HEK293T (cell line): ENCODE data around the gene TFEC.

Experiments
- ARNT ChIP-seq: fragments of 450-650 bp; IDR thresholded peaks from 2 replicates; pipeline ENCODE4 v1.6.1; 2017; ENCODE audit warnings: mild to moderate bottlenecking
- BHLHE40 ChIP-seq: fragments of 450-650 bp; IDR thresholded peaks from 2 replicates; pipeline ENCODE4 v1.6.1; 2016; ENCODE audit warnings: mild to moderate bottlenecking, moderate library complexity, borderline replicate concordance
- CTBP1 ChIP-seq: fragments of 450-650 bp; IDR thresholded peaks from 2 replicates; pipeline ENCODE4 v1.6.1; 2016; ENCODE audit warnings: borderline replicate concordance
- FOXA1 ChIP-seq: fragments of 450-650 bp; IDR thresholded peaks from 2 replicates; pipeline ENCODE4 v1.6.1; 2016; ENCODE audit warnings: mild to moderate bottlenecking
- FOXM1 ChIP-seq: fragments of 450-650 bp; IDR thresholded peaks from 2 replicates; pipeline ENCODE4 v1.6.1; 2017; ENCODE audit warnings: mild to moderate bottlenecking, borderline replicate concordance
- SP1 ChIP-seq: fragments of 450-650 bp; IDR thresholded peaks from 2 replicates; pipeline ENCODE4 v1.6.1; 2017
- SUZ12 ChIP-seq: fragments of 450-650 bp; IDR thresholded peaks from 2 replicates; pipeline ENCODE4 v1.6.1; 2016; ENCODE audit warnings: mild to moderate bottlenecking
- TF ChIP-seq, protein P1 (sequence below): fragments of 450-650 bp; IDR thresholded peaks from 2 replicates; pipeline ENCODE4 v1.6.1; 2016

DNA sequence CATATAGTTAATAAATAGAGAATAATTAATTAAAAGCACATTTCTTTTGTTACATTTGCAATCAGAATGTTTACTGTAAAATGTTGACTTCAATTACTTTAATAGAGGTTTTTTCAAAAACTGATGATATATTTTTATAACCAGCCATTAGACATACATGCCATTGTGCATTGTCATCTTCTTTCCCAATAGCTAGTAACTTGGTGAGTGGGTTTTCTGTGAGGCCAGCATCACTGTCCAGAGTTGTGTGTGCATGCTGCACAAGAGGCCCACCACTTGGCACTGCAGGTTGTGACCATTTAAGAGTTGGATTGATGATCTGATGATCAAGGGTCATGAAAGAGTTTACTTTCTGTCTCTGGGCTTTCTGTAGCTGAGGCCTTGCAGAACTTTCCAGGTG is 46.5 kb downstream of the TFEC start:
- TF ChIP-seq BHLHE40 (no peak), FOXA1 (no peak), CTBP1 (no peak), SUZ12 (no peak), FOXM1 (no peak), ARNT (no peak), SP1 (no peak)
- TF ChIP-seq, protein P1, sequence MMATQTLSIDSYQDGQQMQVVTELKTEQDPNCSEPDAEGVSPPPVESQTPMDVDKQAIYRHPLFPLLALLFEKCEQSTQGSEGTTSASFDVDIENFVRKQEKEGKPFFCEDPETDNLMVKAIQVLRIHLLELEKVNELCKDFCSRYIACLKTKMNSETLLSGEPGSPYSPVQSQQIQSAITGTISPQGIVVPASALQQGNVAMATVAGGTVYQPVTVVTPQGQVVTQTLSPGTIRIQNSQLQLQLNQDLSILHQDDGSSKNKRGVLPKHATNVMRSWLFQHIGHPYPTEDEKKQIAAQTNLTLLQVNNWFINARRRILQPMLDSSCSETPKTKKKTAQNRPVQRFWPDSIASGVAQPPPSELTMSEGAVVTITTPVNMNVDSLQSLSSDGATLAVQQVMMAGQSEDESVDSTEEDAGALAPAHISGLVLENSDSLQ, result no peak
